ENCODE data around the gene CLEC2L. TPM values are rescaled to one million over a fixed set of nuclear protein-coding genes. Genes with fewer than 3 reads are reported as not detected.

CLEC2L gene
- total and polyA plus RNA-seq, 2 of the 4 experiments (the other 2 are of a cell fraction): not detected

- H3K9ac ChIP-seq (ENCODE audit: low read depth, low read length): no peak overlapping the region
- no peak overlapping the region for H2AK9ac ChIP-seq (replicated peaks; ENCODE audit: low read depth, low read length, poor library complexity)
- intact Hi-C loops (cut with micrococcal nuclease) (no loop called here), dilution Hi-C loops (cut with HindIII; ENCODE audit: low sequenced_read_pairs, unreplicated experiment) (no loop called here), in situ Hi-C loops (cut with MboI; ENCODE audit: low sequenced_read_pairs) (no loop called here)
- peaks cover 2% of the 10 kb centered on the region; the same call in 1 of the 2 replicates for H3K4me1 ChIP-seq (ENCODE audit: control insufficient read depth, insufficient read depth, low read length)
- no peak overlapping the region for H3K4me2 ChIP-seq (ENCODE audit: low read depth, low read length)
- H3K36me3 ChIP-seq (ENCODE audit: control insufficient read depth, insufficient read depth, low read length): peaks cover 39% of the 10 kb centered on the region
- H3K9me1 ChIP-seq (ENCODE audit: insufficient read depth, low read length): peaks cover 8% of the 10 kb centered on the region; the same call in 1 of the 2 replicates
- no peak overlapping the region for H3K14ac ChIP-seq (replicated peaks; ENCODE audit: low read depth, low read length)
- peaks cover 13% of the 10 kb centered on the region; the same call in 1 of the 2 replicates for H4K20me1 ChIP-seq (ENCODE audit: insufficient read depth, low read length)
- no peak overlapping the region for H3K56ac ChIP-seq (ENCODE audit: extremely low read depth, insufficient read depth, low read length)
- H3K4ac ChIP-seq (ENCODE audit: low read depth, low read length): no peak overlapping the region
- no peak for DNase-seq
- no peaks in the 10 kb centered on the region for H3K9me3 ChIP-seq (ENCODE audit: control insufficient read depth, insufficient read depth, low read length)
- no peak overlapping the region for H2BK120ac ChIP-seq (ENCODE audit: low read depth, low read length)
- WGBS, 2 experiments (ENCODE audit: extremely low coverage in 2 of 2, insufficient read length in 1 of 2): 90% methylated on average over 6 of the region's 13 CpGs; no CpG with 5 or more reads in 1 of the 2 experiments
- H3K27me3 ChIP-seq (ENCODE audit: control insufficient read depth, insufficient read depth, low read length): peaks cover 2% of the 10 kb centered on the region; the same call in 1 of the 2 replicates
- no peak overlapping the region for H3K27ac ChIP-seq (ENCODE audit: insufficient read depth, low read length)
- no peak overlapping the region for H2BK15ac ChIP-seq (ENCODE audit: low read depth, low read length)
- no peak overlapping the region for H2BK20ac ChIP-seq (ENCODE audit: low read depth, low read length)
- no peak overlapping the region for H2BK5ac ChIP-seq (ENCODE audit: low read depth, low read length, poor library complexity, severe bottlenecking)
- H3K23ac ChIP-seq (ENCODE audit: low read depth, low read length): no peak overlapping the region
- ATAC-seq (ENCODE audit: low read depth): no peak
- no peak overlapping the region for H2AK5ac ChIP-seq (ENCODE audit: low read depth, low read length)
- H3K18ac ChIP-seq (ENCODE audit: low read depth, low read length): no peak overlapping the region
- BruUV-seq (replicated peaks): no TSS peak
- CTCF ChIA-PET: no interaction called here
- H2AFZ ChIP-seq (replicated peaks; ENCODE audit: low read length, poor library complexity): no peak overlapping the region
- peaks cover 0 to 8% of the 10 kb centered on the region in 2 experiments; a peak in 1 of 4 replicates for H3K79me1 ChIP-seq (ENCODE audit: low read depth in 1 of 2, low read length in 2 of 2)
- H4K5ac ChIP-seq (ENCODE audit: low read depth, low read length): no peak overlapping the region
- TF ChIP-seq RCOR1 (IDR thresholded peaks at IDR 0.05; ENCODE audit: insufficient replicate concordance, low read length) (no peak), POLR2A (IDR thresholded peaks at IDR 0.05; ENCODE audit: low read depth, low read length) (no peak), MXI1 (IDR thresholded peaks at IDR 0.05; ENCODE audit: borderline replicate concordance, low read depth, low read length) (no peak), RFX5 (IDR thresholded peaks at IDR 0.05; ENCODE audit: low read depth, low read length) (no peak), RAD21 (IDR thresholded peaks at IDR 0.05; ENCODE audit: low read length) (no peak), ELK1 (IDR thresholded peaks at IDR 0.05; ENCODE audit: borderline replicate concordance, low read depth, low read length) (no peak), CHD1 (IDR thresholded peaks at IDR 0.05; ENCODE audit: low read depth, low read length) (no peak)
- no peak overlapping the region for H4K8ac ChIP-seq (ENCODE audit: low read depth in 2 of 2, low read length in 2 of 2)
- H4K91ac ChIP-seq (ENCODE audit: insufficient read depth, low read depth, low read length): no peak overlapping the region
- POLR2A ChIA-PET (ENCODE audit: unreplicated experiment): no interaction called here
- H3K4me3 ChIP-seq (ENCODE audit: insufficient read depth, low read depth, low read length): no peak overlapping the region
Observed at GRCh38 chr7:139562961-139563565, 39.6 kb downstream of the CLEC2L start.

Measured in IMR-90 (cell line).